Ramos (cell line): Measurements from ENCODE around the gene CHRNA5.
"Not testable (repeated sequence)": the region's sequence is repeated elsewhere in the genome, so short reads cannot be mapped to it uniquely, and the experiment has no call there.

Experiments used
- in situ Hi-C: fragments of 300-500 bp; cut with MboI; formaldehyde crosslinking; loops from one replicate; pipeline ENCODE4 v1.14.3; 2022; ENCODE audit warnings: low sequenced_read_pairs; ENCODE audit not compliant: unreplicated experiment

Gene CHRNA5

GRCh38 chr15:78565097-78565950, at the start of gene CHRNA5:
TSS of gene CHRNA5 (plus strand) at chr15:78565520. CDS start at chr15:78565720, 200 bp downstream.
- in situ Hi-C loops: no loop called here

- in situ Hi-C loops: not testable (repeated sequence)
Measured at GRCh38 chr15:78520035-78520434, 45.3 kb upstream of the CHRNA5 start.

- in situ Hi-C loops: no loop called here
Measured at GRCh38 chr15:78524230-78524629, 41.1 kb upstream of the CHRNA5 start.

GRCh38 chr15:78527325-78527724, 38.0 kb upstream of the CHRNA5 start:
- in situ Hi-C loops: no loop called here

- in situ Hi-C loops: no loop called here
Measured at GRCh38 chr15:78533331-78533730, 32.0 kb upstream of the CHRNA5 start.

GRCh38 chr15:78536134-78536533, 29.2 kb upstream of the CHRNA5 start:
- in situ Hi-C loops: no loop called here

GRCh38 chr15:78537266-78537905, 27.9 kb upstream of the CHRNA5 start:
- in situ Hi-C loops: no loop called here

- in situ Hi-C loops: no loop called here
Measured at GRCh38 chr15:78538358-78538757, 27.0 kb upstream of the CHRNA5 start.

GRCh38 chr15:78539464-78540140, 25.7 kb upstream of the CHRNA5 start:
- in situ Hi-C loops: not testable (repeated sequence)

- in situ Hi-C loops: no loop called here
Measured at GRCh38 chr15:78540141-78540870, 25.0 kb upstream of the CHRNA5 start, which contains the start of gene PSMA4. TSS of gene PSMA4 (plus strand) at chr15:78540444. CDS start at chr15:78541928, 1,484 bp downstream.

- in situ Hi-C loops: no loop called here
Measured at GRCh38 chr15:78540871-78541743, 24.2 kb upstream of the CHRNA5 start.

GRCh38 chr15:78541744-78542034, 23.6 kb upstream of the CHRNA5 start:
- in situ Hi-C loops: no loop called here

- in situ Hi-C loops: no loop called here
Measured at GRCh38 chr15:78542647-78543046, 22.7 kb upstream of the CHRNA5 start.

GRCh38 chr15:78550194-78550593, 15.1 kb upstream of the CHRNA5 start:
- in situ Hi-C loops: no loop called here

- in situ Hi-C loops: no loop called here
Measured at GRCh38 chr15:78550815-78551214, 14.5 kb upstream of the CHRNA5 start.

GRCh38 chr15:78551902-78552301, 13.4 kb upstream of the CHRNA5 start:
- in situ Hi-C loops: no loop called here

GRCh38 chr15:78552597-78552996, 12.7 kb upstream of the CHRNA5 start:
- in situ Hi-C loops: no loop called here

GRCh38 chr15:78560201-78560600, 5.1 kb upstream of the CHRNA5 start:
- in situ Hi-C loops: not testable (repeated sequence)

- in situ Hi-C loops: no loop called here
Measured at GRCh38 chr15:78561490-78561889, 3.8 kb upstream of the CHRNA5 start.

GRCh38 chr15:78563092-78563491, 2.2 kb upstream of the CHRNA5 start:
- in situ Hi-C loops: no loop called here
